Eye (tissue), 1 donor: ENCODE results near the gene GIMAP6.
"Not testable (repeated sequence)": the region's sequence is repeated elsewhere in the genome, so short reads cannot be mapped to it uniquely, and the experiment has no call there.

Source experiments
- DNase-seq: peaks from one replicate; pipeline ENCODE4 v3.0.0-alpha.2; 2015

Gene GIMAP6

DNA sequence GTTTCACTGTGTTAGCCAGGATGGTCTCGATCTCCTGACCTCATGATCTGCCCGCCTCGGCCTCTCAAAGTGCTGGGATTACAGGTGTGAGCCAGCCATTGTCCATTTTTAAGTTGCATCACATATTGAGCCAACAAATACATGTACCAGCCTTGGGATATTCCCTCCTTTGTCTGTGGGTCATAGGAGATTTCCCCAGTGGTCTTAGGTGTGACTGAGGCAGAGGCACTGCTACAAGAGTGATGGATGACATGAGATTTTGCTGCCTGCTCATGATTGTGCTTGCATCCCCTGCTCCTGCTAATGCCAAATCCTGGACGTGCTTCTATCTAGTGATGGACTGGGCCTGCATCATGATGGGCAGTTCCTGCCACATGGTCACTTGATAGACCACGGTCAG is 10.7 kb upstream of the GIMAP6 start:
- DNase-seq = no peak

DNA sequence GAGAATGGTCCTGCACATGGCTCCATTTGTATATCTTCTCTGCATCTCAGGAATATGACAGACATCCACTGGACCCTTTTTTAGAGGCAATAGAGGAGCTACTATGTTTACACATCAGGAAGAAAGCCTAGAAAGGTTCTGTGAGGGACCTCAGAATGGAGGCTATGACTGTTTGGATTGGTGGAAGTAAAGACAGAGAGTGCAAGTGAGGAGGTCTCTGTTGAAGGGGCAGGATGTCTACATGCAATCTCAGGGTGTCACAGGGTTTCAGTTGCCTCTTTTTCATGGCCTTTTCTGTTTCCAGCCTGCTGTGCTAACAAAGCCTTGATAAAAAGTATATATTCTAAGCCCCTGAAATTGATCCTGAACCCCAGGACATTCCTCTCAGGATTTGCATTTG is 9.7 kb upstream of the GIMAP6 start:
- DNase-seq = no peak

DNA sequence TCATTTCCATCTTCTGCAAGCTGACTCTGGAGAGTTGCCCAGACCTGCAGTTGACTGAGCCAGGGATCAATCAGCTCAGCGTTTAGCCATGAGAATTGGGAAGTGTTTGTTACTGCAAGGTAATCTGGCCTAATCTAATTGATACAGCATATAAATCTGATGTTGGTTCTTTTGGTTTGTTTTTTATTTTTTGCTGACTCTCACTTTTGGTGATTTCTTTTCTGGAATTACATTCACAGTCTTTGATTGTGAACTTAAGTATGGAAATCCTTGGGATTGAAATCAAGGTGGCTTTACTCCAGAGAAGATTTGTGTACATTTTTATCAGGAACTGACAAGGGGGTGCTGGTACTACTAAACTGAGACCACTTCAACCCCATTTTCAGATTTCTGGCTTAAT is 1.7 kb upstream of the GIMAP6 start:
- no peak for DNase-seq

DNA sequence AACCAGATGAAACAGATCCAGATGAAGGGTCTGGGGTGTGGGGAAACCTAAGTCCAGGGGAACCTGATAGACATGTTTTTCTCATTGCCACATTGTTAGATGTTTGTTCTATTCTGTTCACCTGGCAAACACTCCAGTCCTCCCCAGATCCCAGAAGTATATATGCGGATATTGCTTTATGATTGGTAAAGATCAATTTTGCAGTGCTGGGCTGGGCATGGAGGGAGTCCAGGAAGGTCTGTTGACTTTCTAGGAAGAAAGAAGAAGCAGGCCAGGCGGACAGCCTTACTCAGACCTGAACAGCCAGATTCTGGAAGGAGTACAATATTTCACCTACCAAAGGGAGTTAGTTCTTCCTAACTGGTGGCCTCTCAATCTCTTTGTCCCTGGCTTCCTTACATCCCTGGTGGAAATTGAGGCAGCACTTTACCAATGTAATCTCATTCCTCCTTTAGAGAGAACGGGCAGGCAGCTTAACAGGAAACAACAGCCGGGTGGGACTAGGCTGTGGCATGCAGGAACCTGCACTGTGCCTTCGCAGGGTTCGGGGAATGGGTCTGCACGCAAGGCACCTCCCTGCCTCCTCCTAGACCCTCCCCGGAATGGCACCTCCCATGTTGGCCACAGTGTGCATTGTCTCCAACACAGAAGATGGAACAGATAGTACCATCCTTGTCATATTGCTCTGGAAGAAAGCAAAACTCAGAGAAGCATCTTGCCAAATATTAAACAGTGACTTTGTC is 930 bp downstream of the GIMAP6 start:
- DNase-seq = no peak

DNA sequence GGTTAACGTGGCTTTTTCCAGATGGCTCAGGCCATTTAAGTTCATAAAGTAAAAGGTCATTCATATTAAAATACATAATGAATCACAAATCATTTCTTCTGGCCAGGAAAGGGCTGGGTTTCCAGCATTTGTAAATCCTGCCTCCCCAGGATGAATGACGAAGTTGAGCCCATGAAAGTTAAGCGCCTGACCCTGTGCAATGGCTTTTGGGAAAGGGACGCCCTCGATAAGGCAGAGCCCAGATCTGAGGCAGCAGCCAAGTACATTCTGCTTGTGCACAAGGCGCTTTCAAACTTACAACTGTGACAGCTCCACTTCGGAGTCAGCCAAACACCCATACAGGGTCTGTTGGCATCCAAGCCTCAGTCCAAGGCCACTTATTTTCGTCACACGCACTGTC is 2.8 kb downstream of the GIMAP6 start:
- no peak for DNase-seq

DNA sequence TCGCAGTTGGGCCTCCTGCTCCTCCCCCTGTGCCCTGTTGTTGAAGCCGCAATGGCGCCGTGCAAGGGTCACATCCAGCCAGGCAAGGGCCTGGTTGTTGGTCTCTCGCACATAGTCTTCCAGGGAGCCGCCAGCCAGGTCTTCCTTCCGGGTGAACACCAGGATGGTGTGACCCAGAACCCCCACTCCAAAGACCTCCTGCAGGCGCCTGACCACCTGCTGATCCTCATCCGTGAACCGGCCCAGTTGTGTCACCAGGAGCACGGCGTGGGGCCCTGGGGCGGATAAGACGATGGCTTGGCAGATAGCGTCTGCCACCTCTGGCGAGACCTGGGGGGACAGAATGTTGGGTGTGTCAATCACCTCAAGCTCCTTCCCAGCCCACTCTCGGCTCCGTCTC is 4.2 kb downstream of the GIMAP6 start:
- no peak for DNase-seq

DNA sequence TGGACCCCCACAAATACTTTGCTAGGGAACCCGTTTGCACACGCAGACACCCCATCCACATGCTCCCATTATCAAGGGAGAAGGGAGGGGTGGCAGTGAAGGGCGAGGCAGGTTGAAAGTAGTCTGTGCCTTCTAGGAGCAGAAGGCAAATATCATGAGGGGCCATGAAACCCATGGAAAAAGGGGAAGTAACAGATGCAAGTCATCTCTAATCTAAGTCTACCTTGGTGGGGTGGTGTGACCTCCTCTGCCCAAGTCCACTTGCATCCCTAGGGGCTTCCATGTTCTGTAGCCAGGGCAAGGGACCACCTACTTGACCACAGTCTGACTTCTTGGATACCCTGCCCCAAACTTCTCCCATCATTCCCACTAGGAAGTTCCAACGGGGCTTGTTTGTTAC is 5.5 kb downstream of the GIMAP6 start:
- no peak for DNase-seq

DNA sequence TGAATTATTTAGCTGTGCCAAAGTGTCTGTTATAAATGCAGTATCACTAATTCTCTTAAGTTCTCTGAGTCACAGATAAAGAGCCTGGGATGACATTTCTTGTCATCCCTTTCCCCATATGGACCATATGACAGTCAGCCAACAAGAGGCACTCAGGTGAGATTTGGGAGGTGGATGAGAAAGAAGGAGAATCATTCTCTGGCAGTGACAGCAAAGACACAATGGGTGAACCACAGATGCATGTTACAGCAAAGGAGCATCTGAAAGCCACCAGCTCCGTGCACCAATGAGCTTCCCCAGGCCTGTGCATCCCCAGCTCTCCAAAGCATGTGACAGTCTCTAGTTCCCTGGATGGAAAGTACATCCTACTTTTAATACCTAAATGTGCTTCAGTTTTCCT is 10.8 kb downstream of the GIMAP6 start:
- no peak for DNase-seq

DNA sequence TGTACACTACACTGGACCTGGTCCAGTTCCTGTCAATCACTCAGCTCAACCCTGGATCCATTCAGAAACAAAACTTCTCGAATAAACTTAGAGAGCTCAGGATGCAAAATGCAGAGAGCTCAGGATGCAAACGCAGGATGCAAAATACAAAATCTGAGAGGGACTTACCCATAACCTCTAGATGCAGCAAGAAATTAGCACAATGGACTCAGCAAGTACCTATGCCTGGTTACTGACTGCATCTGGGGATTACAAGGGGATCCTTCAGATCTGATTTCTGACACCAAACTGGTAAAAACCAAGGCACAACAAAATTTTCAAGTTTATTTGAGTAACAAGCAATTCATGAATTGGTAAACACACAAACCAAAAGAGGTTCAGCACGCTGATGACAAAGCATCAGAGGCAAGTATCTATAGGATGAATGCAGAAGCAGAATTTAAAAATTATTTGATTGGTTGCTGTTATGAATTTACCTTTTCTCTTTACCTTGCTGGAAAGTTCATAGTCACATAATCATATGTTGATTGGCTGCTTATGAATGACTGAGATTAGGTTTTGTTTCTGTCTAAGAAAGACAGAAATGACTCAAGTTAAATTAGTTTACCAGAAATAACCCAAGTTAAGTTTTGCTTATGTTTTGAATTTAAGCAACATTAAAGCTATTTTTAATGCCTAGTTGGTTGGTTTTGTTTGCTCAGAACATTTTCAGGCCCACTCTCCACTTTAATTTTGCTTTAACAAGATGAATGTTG is 11.4 kb downstream of the GIMAP6 start:
- no peak for DNase-seq

DNA sequence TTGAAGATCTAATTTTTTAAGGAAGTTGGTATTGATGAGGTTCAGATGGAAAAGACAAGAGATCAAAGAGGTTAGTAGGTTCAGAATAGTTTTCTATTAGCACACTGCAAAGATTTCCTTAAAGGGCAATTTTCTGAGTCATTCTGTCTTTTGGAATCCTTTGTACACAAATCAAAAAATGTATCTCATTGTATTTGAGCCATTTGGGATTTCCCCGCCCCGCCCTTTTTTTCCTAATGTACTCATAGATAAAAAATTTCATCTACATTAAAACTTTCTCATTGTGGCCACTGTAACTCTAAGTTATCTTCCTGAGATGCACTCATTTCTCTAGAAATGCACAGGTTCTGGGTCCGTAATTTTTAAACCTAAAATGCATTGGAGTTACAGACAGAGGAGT is 12.1 kb downstream of the GIMAP6 start:
- DNase-seq = no peak

DNA sequence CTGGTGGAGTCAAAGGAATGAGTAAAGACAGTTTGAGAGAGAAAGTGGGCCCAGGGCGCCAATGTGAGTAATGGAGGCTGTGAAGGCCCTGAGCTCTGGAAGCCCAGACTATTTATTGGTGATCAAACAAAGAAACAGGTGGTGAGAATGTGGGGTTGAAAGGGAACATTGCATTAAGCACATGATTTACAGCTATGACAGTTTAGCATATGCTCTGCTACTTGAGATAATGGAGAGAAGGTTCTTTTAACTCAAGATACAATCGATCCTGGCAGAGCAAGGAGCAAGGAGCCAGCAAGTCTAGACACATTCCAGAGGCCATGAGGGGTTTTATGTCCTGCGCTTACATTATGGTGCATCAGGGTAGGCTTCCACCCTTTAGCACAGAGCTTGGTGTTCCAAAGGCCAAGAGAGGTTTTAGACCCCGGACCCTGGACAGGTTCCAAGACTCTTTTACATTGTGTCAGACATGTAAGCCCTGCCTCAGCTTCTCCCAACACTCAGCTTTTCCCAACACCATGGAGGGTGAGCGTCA is 16.9 kb downstream of the GIMAP6 start:
- not testable (repeated sequence) for DNase-seq

DNA sequence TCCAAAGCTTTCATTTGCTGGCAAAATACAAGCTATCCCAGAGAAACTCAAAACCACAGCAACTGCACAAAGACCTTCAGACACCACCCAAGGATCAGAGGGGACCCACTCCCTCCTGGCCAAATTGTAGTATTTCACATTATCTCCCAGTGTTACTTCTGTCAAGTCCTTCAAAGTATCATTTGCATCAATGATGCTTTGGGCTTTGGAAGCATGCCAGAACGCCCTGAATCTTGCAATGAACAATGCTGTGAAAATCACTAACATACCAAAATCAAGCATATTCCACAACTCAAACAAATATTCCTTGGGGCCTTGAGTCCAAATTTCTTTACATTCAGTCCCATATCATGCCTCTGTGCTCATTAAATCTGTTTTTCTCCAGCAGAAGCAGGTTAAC is 17.8 kb downstream of the GIMAP6 start:
- DNase-seq = not testable (repeated sequence)

DNA sequence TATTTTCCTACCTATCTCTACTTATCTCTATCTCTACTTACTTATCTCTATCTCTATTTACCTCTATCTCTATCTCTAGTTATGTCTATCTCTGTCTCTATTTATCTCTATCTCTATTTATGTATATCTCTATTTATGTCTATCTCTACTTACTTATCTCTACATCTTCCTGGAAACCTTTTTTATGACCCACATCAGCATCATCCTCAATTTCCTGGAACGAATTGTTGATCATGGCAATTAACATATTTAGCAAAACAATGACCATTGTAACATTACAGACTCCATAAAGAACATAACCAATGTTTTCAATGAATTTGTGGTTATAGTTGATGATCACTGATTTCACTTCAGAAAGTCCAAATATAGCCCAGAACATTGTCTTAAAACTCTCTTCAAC is 18.3 kb downstream of the GIMAP6 start:
- no peak for DNase-seq

DNA sequence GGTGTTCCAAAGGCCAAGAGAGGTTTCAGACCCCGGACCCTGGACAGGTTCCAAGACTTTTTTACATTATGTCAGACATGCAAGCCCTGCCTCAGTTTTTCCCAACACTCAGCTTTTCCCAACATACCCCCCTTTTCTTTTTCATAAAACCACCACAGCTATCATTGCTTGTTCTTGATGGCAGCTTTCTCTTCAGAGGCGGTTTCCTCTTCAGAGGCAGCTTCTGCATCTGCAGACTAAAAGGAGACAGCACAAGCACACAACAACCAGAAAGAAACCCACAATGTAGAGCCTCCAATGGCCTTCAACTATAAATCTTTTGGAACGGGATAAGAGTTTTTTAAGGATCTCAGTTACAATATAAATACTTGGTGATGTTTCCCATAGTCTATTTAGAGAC is 19.3 kb downstream of the GIMAP6 start:
- no peak for DNase-seq

DNA sequence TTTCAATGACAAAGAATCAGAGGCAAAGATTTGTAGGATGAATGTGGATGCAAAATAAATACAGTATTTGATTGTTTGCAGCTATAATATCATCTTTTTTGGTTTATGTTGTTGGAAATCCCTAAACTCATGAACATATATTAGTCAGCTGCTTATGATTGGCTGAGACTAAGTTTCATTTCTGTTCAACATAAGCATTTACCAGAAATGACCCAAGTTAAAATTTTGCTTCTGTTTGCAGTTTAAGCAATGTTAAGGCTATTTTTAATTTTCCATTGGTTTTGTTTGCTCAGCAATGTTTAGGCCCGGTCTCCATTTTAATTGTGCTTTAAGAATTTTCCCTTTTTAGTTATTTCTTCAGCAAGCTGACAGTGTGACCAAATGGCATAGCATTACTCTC is 22.0 kb downstream of the GIMAP6 start:
- no peak for DNase-seq

DNA sequence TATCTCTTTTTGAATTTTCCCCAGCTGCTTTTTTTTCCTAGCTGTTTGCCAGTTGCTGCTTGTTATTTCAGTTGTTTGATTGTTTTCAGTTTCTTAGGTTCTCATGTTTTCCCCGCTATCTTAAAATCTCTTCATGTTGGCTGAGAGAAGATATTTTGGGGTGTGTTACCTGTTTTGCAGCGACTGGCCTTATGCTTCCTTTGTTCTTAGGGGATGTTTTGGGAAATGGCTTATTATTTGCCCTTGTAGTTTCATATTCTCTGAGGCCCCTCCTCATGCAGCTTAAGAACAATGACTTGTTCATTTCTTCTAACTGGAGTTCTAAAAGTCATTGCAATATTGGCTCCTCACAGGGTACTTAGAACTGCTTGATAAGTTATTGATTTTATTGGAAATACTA is 28.6 kb downstream of the GIMAP6 start:
- not testable (repeated sequence) for DNase-seq

DNA sequence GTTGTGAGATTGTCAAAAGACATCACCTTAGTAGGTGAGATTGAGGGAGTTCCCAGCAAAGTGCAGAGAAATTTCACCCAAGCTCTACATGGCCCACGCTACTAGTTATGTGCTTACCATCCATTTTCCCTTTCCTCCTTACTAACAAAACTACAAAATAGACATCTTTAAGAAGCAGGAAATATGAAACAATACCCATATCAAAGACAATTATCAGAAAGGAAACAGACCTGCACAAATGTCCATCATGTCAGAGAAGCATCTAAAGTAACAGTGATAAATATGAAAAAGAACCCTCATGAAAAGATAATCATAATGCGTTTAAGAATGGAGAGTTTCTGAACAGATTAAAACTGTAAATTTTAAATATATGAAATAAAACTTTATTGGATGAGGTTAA is 36.8 kb downstream of the GIMAP6 start:
- DNase-seq = no peak

DNA sequence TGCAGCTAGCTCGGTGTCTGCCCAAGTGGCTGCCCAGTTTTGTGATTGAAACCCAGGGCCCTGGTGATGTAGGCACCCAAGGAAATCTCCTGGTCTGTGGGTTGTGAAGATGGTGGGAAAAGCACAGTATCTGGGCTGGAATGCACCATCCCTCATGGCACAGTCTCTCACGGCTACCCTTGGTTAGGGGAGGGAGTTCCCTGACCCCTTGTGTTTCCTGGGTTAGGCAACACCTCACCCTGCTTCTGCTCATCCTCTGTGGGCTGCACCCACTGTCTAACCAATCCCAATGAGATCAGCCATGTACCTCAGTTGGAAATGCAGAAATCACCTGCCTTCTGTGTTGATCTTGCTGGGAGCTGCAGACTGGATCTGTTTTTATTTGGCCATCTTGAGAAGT is 37.4 kb downstream of the GIMAP6 start:
- DNase-seq = no peak

DNA sequence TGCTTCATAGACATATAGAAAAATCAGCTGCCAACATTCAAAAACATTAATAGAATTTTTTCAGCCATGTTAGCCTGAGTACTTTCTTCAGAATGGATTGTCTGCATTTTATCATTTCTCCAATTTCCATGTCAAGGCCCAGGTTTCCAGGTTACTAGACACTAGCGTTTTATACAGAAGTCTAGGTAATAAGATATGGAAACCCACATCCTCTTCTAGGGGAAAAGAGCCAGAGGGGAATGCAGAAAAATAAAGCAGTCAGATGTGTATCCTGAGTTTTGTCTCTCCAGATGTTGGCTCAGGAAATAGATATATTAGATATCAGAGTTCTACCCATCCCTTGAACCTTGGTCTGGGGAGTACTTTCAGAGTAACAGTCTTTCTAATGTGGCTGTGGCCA is 44.6 kb downstream of the GIMAP6 start:
- DNase-seq = no peak

DNA sequence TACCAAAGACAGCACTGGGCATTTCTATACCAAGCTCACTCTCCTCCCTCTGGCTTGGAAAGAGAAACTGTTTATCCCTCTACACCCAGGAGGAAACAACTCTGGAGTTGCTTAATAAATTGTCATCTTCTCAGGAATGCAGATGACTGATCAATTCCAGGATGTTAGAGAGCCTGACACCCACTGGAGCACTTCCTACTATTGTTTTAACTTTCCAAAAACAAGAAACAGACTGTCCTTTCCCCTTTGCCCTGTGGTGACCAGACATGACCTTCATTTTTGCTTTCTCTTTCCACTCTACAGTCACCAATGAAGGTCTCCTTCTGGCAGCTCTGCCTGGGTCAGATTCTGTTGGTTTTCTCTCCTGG is 45.4 kb downstream of the GIMAP6 start:
- DNase-seq = no peak

DNA sequence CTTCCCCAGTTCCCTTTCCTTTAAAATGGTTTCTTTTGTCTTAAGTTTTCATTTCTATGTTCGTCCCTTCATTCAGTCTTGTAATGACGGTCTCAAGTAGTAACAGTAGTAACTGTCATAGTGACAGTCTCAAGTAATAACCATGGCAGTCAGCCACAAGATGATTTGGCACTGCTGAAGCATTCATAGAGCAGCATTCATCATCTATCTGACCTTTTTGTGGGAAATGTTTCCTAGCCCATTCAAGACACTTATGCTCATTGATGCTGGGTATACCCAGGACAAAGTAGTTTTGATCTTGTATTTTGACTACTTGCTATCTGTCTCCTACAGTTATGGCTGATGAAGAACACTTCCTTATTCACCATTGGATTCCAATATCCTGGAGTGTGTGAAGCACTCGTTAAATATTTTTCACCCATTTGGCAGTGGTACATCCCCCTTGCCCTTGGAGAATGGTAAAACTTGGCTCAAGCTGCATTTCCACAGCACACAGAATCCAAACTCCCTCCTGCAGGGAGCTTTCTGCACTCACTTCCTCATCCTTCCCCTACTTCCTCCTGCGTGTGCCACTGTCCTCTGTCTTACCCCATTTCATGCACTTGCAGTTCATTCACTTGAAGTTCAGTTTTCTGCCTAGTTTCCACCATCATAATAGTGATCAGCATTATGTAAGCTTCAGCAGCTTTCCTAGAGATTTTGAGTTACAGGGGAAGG is 46.0 kb downstream of the GIMAP6 start:
- no peak for DNase-seq

DNA sequence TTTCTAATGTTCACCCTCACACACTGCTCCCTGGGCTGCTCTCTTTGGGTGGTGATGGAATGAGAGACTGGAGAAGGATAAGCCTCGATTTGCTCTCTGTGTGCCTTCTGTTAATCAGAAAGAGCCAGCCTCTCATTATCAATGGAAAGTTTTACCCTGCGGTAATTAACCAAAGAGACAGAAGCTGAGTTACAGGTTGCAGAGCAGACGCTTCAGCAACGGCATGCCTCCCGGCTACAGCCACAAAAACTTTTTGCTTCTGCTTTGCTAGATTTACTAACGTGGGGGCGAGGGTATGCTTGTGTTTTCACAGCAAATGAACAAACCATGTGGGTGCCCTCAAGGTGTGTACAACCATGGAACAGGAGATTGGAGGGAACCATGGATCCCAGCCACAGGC is 47.0 kb downstream of the GIMAP6 start:
- DNase-seq = no peak

DNA sequence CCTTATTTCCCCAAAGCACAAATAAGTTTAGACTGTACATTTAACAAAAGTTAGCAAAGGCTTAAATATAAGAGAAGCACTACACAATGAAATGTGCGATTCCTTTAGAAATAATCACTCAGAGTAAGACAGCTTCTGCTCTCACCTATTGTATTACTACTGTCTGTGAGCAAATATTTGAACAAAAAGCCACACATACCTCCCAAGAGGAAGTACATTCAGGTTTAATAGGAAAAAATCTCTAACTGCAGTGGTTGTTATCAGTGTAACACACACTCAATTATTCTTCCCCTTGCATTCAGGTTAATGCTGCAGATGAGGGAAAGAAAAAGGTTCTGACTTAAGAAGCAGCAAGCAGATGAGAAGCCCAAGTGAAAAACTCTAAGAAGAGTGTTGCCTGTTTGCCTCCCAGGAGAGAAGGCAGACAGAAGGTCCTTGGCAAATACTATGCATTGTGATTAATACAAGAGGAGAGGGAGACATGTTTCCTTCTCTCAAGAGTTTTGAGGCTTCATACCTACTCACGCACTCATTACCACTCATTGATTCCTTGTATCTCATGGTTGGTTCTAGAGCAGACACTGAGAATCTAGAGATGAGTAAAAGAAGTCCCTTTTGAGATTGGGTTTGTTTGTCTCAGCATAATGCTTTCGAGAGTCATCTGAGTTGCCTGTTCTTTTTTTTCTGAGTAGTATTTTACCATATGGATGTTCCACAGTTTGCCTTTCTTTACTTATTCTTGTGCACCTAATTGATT is 51.4 kb downstream of the GIMAP6 start:
- no peak for DNase-seq
